Cerebellar nuclear complex (tissue), 1 donor: ENCODE measurements around the gene JMJD1C.
"Not testable (repeated sequence)": the region's sequence is repeated elsewhere in the genome, so short reads cannot be mapped to it uniquely, and the experiment has no call there.

Source experiments
- DNase-seq, 2 experiments: peaks; one replicate each; lab custom pipeline; 2025; lab: John Stamatoyannopoulos, UW

The JMJD1C gene

GRCh38 chr10:63465293-63466143, at the start of gene JMJD1C:
Gene JMJD1C (minus strand): TSS chr10:63465977. CDS start chr10:63465662, 315 bp downstream.
- DNase-seq = no peak

GRCh38 chr10:63515002-63515763, 49.4 kb upstream of the JMJD1C start:
- no peak for DNase-seq

DNA sequence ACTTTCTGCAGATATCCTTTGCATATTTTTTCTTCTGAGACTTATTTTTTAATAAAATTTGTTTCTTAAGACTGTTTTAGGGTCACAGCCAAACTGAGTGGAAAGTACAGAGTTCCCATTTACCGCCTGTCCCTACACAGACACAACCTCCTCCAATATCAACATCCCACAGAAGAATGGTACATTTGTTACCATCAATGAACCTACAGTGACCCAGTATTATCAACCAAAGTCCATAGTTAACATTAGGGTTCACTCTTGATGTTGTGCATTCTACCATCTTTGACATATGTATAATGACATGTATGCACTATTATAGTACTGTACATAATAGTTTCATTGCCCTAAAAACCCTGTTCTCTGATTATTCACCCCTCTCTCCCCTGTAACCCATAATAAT, 40.8 kb upstream of the JMJD1C start:
- no peak for DNase-seq

GRCh38 chr10:63505562-63505961, 39.8 kb upstream of the JMJD1C start:
- DNase-seq = no peak

- DNase-seq = no peak
These were observed 38.5 kb upstream of the JMJD1C start for GRCh38 chr10:63504145-63504881.

DNA sequence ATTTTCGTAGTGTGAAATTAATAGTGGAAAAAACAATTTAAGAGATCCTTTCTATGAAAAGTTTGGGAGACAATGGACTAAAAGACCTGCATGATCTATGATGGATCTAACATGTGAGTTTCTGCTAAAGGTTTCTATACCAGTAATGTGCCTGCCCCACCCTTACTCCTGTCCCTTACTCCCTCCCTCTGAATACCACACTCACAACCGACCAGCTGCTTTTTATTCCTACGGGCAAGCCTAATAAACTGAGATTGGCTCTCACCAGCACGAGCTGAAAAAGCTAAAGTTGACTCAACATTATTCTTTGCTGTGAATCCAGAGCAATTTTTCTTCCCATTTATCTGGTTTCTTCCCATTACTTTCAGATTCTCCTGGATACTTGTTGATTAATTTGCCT, 37.6 kb upstream of the JMJD1C start:
- no peak for DNase-seq

- no peak for DNase-seq
These were observed 37.1 kb upstream of the JMJD1C start for GRCh38 chr10:63502832-63503231.

- DNase-seq = no peak
These were observed 36.2 kb upstream of the JMJD1C start for GRCh38 chr10:63501954-63502353.

DNA sequence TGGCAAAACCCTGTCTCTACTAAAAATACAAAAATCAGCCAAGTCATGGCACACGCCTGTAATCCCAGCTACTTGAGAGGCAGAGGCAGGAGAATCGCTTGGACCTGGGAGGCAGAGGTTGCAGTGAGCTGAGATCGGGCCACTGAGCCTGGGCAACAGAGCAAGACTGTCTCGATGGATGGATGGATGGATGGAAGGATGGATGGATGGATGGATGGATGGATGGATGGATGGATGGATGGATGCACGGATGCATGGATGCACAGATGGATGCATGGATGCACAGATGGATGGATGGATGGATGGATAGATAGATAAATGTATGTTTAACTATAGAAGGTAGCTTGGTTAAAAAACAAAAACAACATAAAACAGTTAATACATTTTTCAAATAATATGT, 34.8 kb upstream of the JMJD1C start:
- not testable (repeated sequence) for DNase-seq

- no peak for DNase-seq
These were observed 32.9 kb upstream of the JMJD1C start for GRCh38 chr10:63498665-63499064.

- DNase-seq = no peak
These were observed 31.5 kb upstream of the JMJD1C start for GRCh38 chr10:63497321-63497720.

- no peak for DNase-seq
These were observed 30.8 kb upstream of the JMJD1C start for GRCh38 chr10:63496561-63496960.

GRCh38 chr10:63494951-63495350, 29.2 kb upstream of the JMJD1C start:
- no peak for DNase-seq

GRCh38 chr10:63493004-63493403, 27.2 kb upstream of the JMJD1C start:
- no peak for DNase-seq

GRCh38 chr10:63492317-63492690, 26.5 kb upstream of the JMJD1C start:
- not testable (repeated sequence) for DNase-seq

- no peak for DNase-seq
These were observed 26.0 kb upstream of the JMJD1C start for GRCh38 chr10:63491588-63492316.

DNA sequence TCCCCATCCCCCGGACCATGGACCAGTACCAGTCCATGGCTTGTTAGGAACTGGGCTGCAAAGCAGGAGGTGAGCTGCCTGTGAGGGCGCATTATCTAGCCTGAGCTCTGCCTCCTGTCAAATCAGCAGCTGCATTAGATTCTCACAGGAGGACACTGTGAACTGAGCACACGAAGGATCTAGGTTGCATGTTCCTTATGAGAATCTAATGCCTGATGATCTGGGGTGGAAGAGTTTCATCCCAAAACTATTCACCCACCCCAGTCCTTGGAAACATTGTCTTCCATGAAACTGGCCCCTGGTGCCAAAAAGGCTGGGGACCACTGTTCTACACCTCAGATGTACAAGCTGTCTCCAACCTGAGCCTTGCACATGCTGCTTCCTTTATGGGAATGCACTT, 24.1 kb upstream of the JMJD1C start:
- no peak for DNase-seq

DNA sequence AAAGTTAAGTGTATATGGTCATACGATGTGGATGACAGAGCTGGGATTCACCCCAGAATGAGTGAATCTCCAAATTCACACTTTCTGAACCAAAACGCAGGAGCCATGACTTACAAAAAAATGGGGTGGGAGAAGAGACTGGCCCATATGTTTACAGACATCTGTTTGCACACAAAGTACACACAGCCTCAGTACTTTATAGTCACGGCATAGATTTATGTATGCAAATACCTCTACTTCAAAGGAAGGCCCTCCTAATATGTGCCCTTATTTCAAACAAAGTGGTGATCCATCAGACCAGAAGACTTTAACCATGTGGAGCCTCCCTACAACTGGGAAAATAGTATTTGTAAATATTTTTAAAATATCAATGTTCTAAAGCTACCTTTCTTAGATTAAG, 22.2 kb upstream of the JMJD1C start:
- DNase-seq = no peak

DNA sequence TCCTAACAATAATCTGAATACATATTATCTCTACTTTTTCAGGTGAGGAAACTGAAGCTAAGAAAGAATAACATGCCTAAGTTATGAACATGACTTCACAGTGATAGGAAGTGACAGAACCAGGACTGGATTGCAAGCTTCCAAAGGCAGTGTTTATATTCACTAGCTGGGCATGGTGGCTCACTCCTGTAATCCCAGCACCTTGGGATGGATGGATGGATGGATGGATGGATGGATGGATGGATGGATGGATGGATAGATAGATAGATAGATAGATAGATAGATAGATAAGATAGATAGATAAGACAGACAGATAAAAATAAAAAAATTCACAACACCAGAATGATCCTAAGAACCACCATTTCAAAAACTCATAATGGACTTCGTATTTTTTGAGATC, 18.2 kb upstream of the JMJD1C start:
- no peak for DNase-seq

DNA sequence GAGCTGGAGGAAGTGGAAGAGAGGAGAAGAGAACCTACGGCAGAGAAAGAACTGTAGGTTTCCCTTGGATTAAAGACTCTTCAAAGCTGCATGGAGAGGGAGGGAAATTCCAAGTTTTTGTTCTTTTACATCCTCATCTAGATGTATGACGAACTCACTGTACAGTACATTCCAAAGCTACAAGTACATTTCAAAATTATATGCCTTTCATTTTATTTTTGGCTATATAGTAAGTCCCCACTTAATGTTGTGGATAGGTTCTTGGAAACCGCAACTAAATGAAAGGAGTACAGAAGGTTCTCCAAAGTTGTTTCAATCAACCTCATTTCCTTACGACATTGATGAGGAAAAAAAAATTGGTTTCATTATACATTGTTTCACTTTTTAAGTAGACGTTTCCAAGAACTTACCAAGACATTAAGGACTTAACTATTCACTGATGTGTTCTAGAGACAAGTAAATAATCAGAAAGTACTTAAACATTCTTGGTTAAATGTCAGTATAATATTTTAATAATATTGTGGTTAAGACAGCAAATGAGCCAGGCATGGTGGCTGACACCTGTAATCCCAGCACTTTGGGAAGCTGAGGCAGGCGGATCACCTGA, 16.1 kb upstream of the JMJD1C start:
- DNase-seq = no peak

DNA sequence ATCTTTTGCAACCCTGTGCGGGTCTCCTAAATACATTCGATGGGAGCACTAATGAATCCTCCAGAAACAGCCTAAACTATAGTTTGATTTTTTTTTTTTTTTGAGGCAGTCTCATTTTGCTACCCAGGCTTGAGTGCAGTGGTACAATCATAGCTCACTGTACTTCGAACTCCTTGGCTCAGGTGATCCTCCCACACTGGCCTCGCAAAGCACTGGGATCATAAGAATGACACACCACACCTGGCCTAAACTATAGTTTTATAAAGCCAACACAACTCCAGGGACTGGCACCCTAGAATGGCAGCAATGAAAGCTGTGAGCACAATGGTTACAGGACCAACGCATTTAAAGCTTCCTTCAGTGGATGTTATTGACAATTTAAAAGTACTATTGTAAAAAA, 14.5 kb upstream of the JMJD1C start:
- no peak for DNase-seq
